Loucy (cell line): ENCODE data around the gene TRIML2.

ENCODE experiments used
- H2AFZ ChIP-seq: fragments of 200-600 bp; sonication (generic); 2 replicates; pipeline ENCODE4 v1.6.0; 2016; ENCODE audit warnings: antibody characterized with exemption, mild to moderate bottlenecking, low read length, moderate library complexity
- H3F3A ChIP-seq: fragments of 200-600 bp; 2 replicates; pipeline ENCODE4 v1.6.0; 2016; ENCODE audit warnings: antibody characterized with exemption, low read depth, mild to moderate bottlenecking
- H3K27me3 ChIP-seq: fragments of 200-600 bp; sonication (generic); 2 replicates; pipeline ENCODE4 v1.6.1; 2014; ENCODE audit warnings: low read length, mild to moderate bottlenecking; ENCODE audit not compliant: insufficient read depth, poor library complexity, severe bottlenecking
- H3K36me3 ChIP-seq: fragments of 200-600 bp; sonication (generic); 2 replicates; pipeline ENCODE4 v1.6.1; 2016; ENCODE audit warnings: low read length; ENCODE audit not compliant: insufficient read depth
- H3K4me1 ChIP-seq: fragments of 200-600 bp; sonication (generic); 2 replicates; pipeline ENCODE4 v1.5.1; 2014; ENCODE audit warnings: low read length, mild to moderate bottlenecking; ENCODE audit not compliant: insufficient read depth, poor library complexity, severe bottlenecking
- H3K4me2 ChIP-seq: fragments of 200-600 bp; sonication (generic); 2 replicates; pipeline ENCODE4 v1.6.0; 2014; ENCODE audit warnings: antibody characterized with exemption, low read length, low read depth, mild to moderate bottlenecking; ENCODE audit not compliant: poor library complexity, severe bottlenecking
- H3K4me3 ChIP-seq: fragments of 200-600 bp; sonication (generic); 2 replicates; pipeline ENCODE4 v1.5.1; 2014; ENCODE audit warnings: low read length, mild to moderate bottlenecking, mixed read lengths; ENCODE audit not compliant: poor library complexity, severe bottlenecking
- H3K79me2 ChIP-seq: fragments of 200-600 bp; sonication (generic); 2 replicates; pipeline ENCODE4 v1.6.1; 2014; ENCODE audit warnings: low read length; ENCODE audit not compliant: insufficient read depth
- H3K9ac ChIP-seq: fragments of 200-600 bp; sonication (generic); 2 replicates; pipeline ENCODE4 v1.6.0; 2014; ENCODE audit warnings: mild to moderate bottlenecking, low read depth, low read length, moderate library complexity; ENCODE audit not compliant: poor library complexity, severe bottlenecking
- H3K9me2 ChIP-seq: fragments of 200-600 bp; sonication (generic); replicated peaks from 2 replicates; pipeline ENCODE4 v1.6.1; 2016; ENCODE audit warnings: low read depth, low read length, mixed read lengths
- H3K9me3 ChIP-seq: fragments of 200-600 bp; sonication (generic); 2 replicates; pipeline ENCODE4 v1.6.1; 2014; ENCODE audit warnings: mild to moderate bottlenecking, antibody characterized with exemption, low read length, low read depth; ENCODE audit not compliant: insufficient read depth
- H4K20me1 ChIP-seq: fragments of 200-600 bp; sonication (generic); 2 replicates; pipeline ENCODE4 v1.6.0; 2014; ENCODE audit warnings: antibody characterized with exemption, low read length, mild to moderate bottlenecking; ENCODE audit not compliant: insufficient read depth, poor library complexity, severe bottlenecking
- CTCF ChIP-seq: fragments of 200-600 bp; sonication (generic); conservative IDR thresholded peaks from 2 replicates; pipeline ENCODE4 v1.5.1; 2014; ENCODE audit warnings: mild to moderate bottlenecking, antibody characterized with exemption, low read length
- EZH2phosphoT487 ChIP-seq: fragments of 200-600 bp; IDR thresholded peaks from 2 replicates; pipeline ENCODE4 v1.6.1; 2018; ENCODE audit warnings: antibody characterized with exemption, mild to moderate bottlenecking, moderate library complexity, borderline replicate concordance

TRIML2 gene

GRCh38 chr4:188043154-188043553, 66.2 kb downstream of the TRIML2 start:
- no peaks in the 10 kb centered on the region for H3K9me2 ChIP-seq
- no peaks in the 10 kb centered on the region for H3K36me3 ChIP-seq
- no peaks in the 10 kb centered on the region for H3F3A ChIP-seq
- H4K20me1 ChIP-seq = no peaks in the 10 kb centered on the region
- H3K4me1 ChIP-seq = no peaks in the 10 kb centered on the region
- H3K27me3 ChIP-seq = no peaks in the 10 kb centered on the region
- no peak overlapping the region for H3K4me3 ChIP-seq
- H3K9ac ChIP-seq = no peak overlapping the region
- H3K79me2 ChIP-seq = no peaks in the 10 kb centered on the region
- TF ChIP-seq CTCF = no peak
- no peak for TF ChIP-seq EZH2phosphoT487
- no peak overlapping the region for H2AFZ ChIP-seq
- no peaks in the 10 kb centered on the region; the same call in 1 of the 2 replicates for H3K9me3 ChIP-seq
- no peak overlapping the region for H3K4me2 ChIP-seq

- no peaks in the 10 kb centered on the region for H3K4me1 ChIP-seq
- H3F3A ChIP-seq = no peaks in the 10 kb centered on the region
- H3K4me3 ChIP-seq = no peak overlapping the region
- H3K9me2 ChIP-seq = no peaks in the 10 kb centered on the region
- H3K9ac ChIP-seq = no peak overlapping the region
- H3K79me2 ChIP-seq = no peaks in the 10 kb centered on the region
- H3K4me2 ChIP-seq = no peak overlapping the region
- H2AFZ ChIP-seq = no peak overlapping the region
- no peaks in the 10 kb centered on the region for H3K36me3 ChIP-seq
- TF ChIP-seq CTCF (no peak), EZH2phosphoT487 (no peak)
- no peaks in the 10 kb centered on the region; the same call in 1 of the 2 replicates for H3K9me3 ChIP-seq
- H4K20me1 ChIP-seq = no peaks in the 10 kb centered on the region
- no peaks in the 10 kb centered on the region for H3K27me3 ChIP-seq
These were observed 67.2 kb downstream of the TRIML2 start for GRCh38 chr4:188042191-188042590.

- Histone ChIP-seq H3K36me3 (no peaks in the 10 kb centered on the region), H3K4me1 (no peaks in the 10 kb centered on the region), H3K9me2 (no peaks in the 10 kb centered on the region), H3K9me3 (no peaks in the 10 kb centered on the region; the same call in 1 of the 2 replicates), H2AFZ (no peak overlapping the region), H4K20me1 (no peaks in the 10 kb centered on the region), H3K79me2 (no peaks in the 10 kb centered on the region), H3K27me3 (no peaks in the 10 kb centered on the region), H3K4me2 (no peak overlapping the region), H3K9ac (no peak overlapping the region), H3K4me3 (no peak overlapping the region), H3F3A (no peaks in the 10 kb centered on the region)
- TF ChIP-seq CTCF (no peak), EZH2phosphoT487 (no peak)
These were observed 67.7 kb downstream of the TRIML2 start for GRCh38 chr4:188041721-188042120.
